HepG2 (cell line): ENCODE results near the gene NLGN3. TPM values are rescaled to one million over a fixed set of nuclear protein-coding genes. Genes with fewer than 3 reads are reported as not detected.

Experiments used
- ATAC-seq: fragments of 200-7000 bp; cut with Tn5 transposase; 3 replicates; pipeline ENCODE4 v1.9.1; 2020; ENCODE audit warnings: mild to moderate bottlenecking, moderate library complexity
- BruUV-seq: library from RNA; stranded (reverse); fragments of 400-500 nt; replicated peaks from 2 replicates; lab custom pipeline; 2021; lab: Mats Ljungman, UMichigan
- CTCF ChIA-PET: fragments of 300-600 bp; formaldehyde crosslinking; extraction: SDS; loops from one replicate; lab custom pipeline; 2021; ENCODE audit warnings: low total read pairs, inconsistent platforms, low intra/inter-chr PET ratio; lab: Yijun Ruan, JAX
- POLR2A ChIA-PET: fragments of 350-600 bp; sonication (Branson Sonifier 250); formaldehyde crosslinking; loops from one replicate; lab custom pipeline; 2020; ENCODE audit warnings: antibody characterized with exemption, inconsistent platforms; lab: Yijun Ruan, JAX
- DNase-seq: peaks from one replicate; pipeline ENCODE4 v3.0.0-alpha.2; 2015; ENCODE audit warnings: low spot score
- FAIRE-seq: peaks from 3 replicates; lab custom pipeline; 2011; peaks lifted over from hg19 to GRCh38; lab: Jason Lieb, UNC
- H2AFZ ChIP-seq: one replicate; pipeline ENCODE4 v1.6.1; 2011; ENCODE audit warnings: low read length, inconsistent platforms
- H3K27ac ChIP-seq: fragments of 300-600 bp; 3 replicates; pipeline ENCODE4 v1.8.0; 2011; ENCODE audit warnings: mixed run types, mild to moderate bottlenecking, mixed read lengths, low read length, inconsistent platforms; ENCODE audit not compliant: insufficient read depth; ENCODE audit errors: extremely low read length
- H3K27me3 ChIP-seq, 2 experiments: fragments of 200-600 bp in 1 of 2; 2 replicates in 1 of 2; 3 replicates in 1 of 2; pipeline versions ENCODE4 v1.6.0 to v1.8.0; 2011; ENCODE audit warnings: low read length in 2 of 2, mild to moderate bottlenecking in 2 of 2, moderate library complexity in 2 of 2, inconsistent platforms in 1 of 2; ENCODE audit not compliant: insufficient read depth in 2 of 2, control insufficient read depth in 1 of 2
- H3K36me3 ChIP-seq, 2 experiments: fragments of 200-600 bp in 1 of 2; replicated peaks in 1 of 2; 2 replicates in 1 of 2; 3 replicates in 1 of 2; pipeline versions ENCODE4 v1.5.1 to v1.8.0; 2011; ENCODE audit warnings: low read length in 2 of 2, inconsistent platforms in 1 of 2; ENCODE audit not compliant: insufficient read depth in 2 of 2, control insufficient read depth in 1 of 2
- H3K4me1 ChIP-seq: 2 replicates; pipeline ENCODE4 v1.5.1; 2012; ENCODE audit warnings: low read length, inconsistent platforms; ENCODE audit not compliant: insufficient read depth
- H3K4me2 ChIP-seq: 2 replicates; pipeline ENCODE4 v1.6.0; 2011; ENCODE audit warnings: low read depth, low read length, inconsistent platforms
- H3K4me3 ChIP-seq, 3 experiments: fragments of 200-600 bp in 1 of 3; sonication (generic), shearing (Covaris generic) in 1 of 3; replicated peaks in 1 of 3; 2 replicates each; pipeline ENCODE4 v1.5.1; 2011 to 2016; ENCODE audit warnings: low read length in 3 of 3, inconsistent platforms in 2 of 3, low read depth in 2 of 3, mild to moderate bottlenecking in 2 of 3, control low read depth in 1 of 3, mixed read lengths in 1 of 3; ENCODE audit not compliant: insufficient read depth in 1 of 3
- H3K79me2 ChIP-seq: one replicate; pipeline ENCODE4 v1.6.1; 2011; ENCODE audit warnings: low read length, inconsistent platforms; ENCODE audit not compliant: insufficient read depth
- H3K9ac ChIP-seq: 2 replicates; pipeline ENCODE4 v1.6.0; 2011; ENCODE audit warnings: mild to moderate bottlenecking, low read depth, low read length, inconsistent platforms; ENCODE audit not compliant: insufficient read depth
- H3K9me3 ChIP-seq: 2 replicates; pipeline ENCODE4 v1.5.1; 2012; ENCODE audit warnings: mild to moderate bottlenecking, low read length
- H4K20me1 ChIP-seq: 2 replicates; pipeline ENCODE4 v1.6.0; 2011; ENCODE audit warnings: inconsistent platforms, mild to moderate bottlenecking, low read length, moderate library complexity; ENCODE audit not compliant: insufficient read depth
- MTERF4 ChIP-seq: sonication (generic); formaldehyde crosslinking; IDR thresholded peaks from 2 replicates; pipeline ENCODE4 v1.8.0; 2023; ENCODE audit warnings: mild to moderate bottlenecking, missing genetic modification reagents
- SP140L ChIP-seq: sonication (generic); formaldehyde crosslinking; IDR thresholded peaks from 2 replicates; pipeline ENCODE4 v1.4.0; 2020; ENCODE audit warnings: missing genetic modification reagents, borderline replicate concordance
- STAG1 ChIP-seq: sonication (generic); formaldehyde crosslinking; IDR thresholded peaks from 2 replicates; pipeline ENCODE4 v1.4.0; 2020; ENCODE audit warnings: missing genetic modification reagents
- ZFP62 ChIP-seq: sonication (generic); formaldehyde crosslinking; IDR thresholded peaks from 2 replicates; pipeline ENCODE4 v1.4.0; 2020; ENCODE audit warnings: missing genetic modification reagents
- ZNF136 ChIP-seq: sonication (generic); formaldehyde crosslinking; IDR thresholded peaks from 2 replicates; pipeline ENCODE4 v1.8.1; 2022; ENCODE audit warnings: low read depth, mild to moderate bottlenecking, moderate library complexity, missing genetic modification reagents
- ZNF333 ChIP-seq: sonication (generic); formaldehyde crosslinking; IDR thresholded peaks from 2 replicates; pipeline ENCODE4 v1.4.0; 2020; ENCODE audit warnings: mild to moderate bottlenecking, missing genetic modification reagents, borderline replicate concordance
- WGBS: methylation state at CpG from one replicate; pipeline ENCODE4 v1.1.6; 2017; ENCODE audit warnings: low lambda C conversion rate; 5-methylcytosine and 5-hydroxymethylcytosine counted together
- in situ Hi-C: cut with HindIII; loops from 2 replicates; pipeline ENCODE4 v1.10.0; 2017; ENCODE audit warnings: low pct_unique_long_range_greater_than_20kb; ENCODE audit not compliant: extremely low pct_ligation_motif_present
- intact Hi-C: fragments of 100-400 bp; cut with micrococcal nuclease; formaldehyde crosslinking; loops from one replicate; pipeline ENCODE4 v1.10.0; 2022; ENCODE audit not compliant: unreplicated experiment
- polyA plus RNA-seq, 8 experiments: library from polyadenylated mRNA; depleted of rRNA in 3 of 8; stranded (reverse) in 7 of 8; unstranded in 1 of 8; fragments of >200 nt; fragmentation: Illumina TruSeq in 4 of 8; extraction: Trizol in 4 of 8; gene quantifications; 2 replicates each; pipeline versions ENCODE4 v1.2.1 to v1.2.3, GENCODE V29; 2011 to 2016; ENCODE audit warnings: low read depth in 4 of 8, missing spikeins in 1 of 8, mixed read lengths in 1 of 8; ENCODE audit not compliant: insufficient read depth in 1 of 8
- total RNA-seq, 5 experiments: library from RNA; depleted of rRNA; stranded (reverse); fragments of >200 nt; fragmentation: Illumina TruSeq; extraction: Trizol; gene quantifications; 2 replicates each; pipeline ENCODE4 v1.2.3, GENCODE V29; 2016; ENCODE audit warnings: low read depth in 1 of 5
- TF ChIP-seq, protein P1 (sequence below): IDR thresholded peaks from 2 replicates; pipeline ENCODE4 v1.6.1; 2016; ENCODE audit warnings: missing compliant biosample characterization, missing genetic modification reagents, borderline replicate concordance
- TF ChIP-seq, protein P2 (sequence below): sonication (generic); formaldehyde crosslinking; IDR thresholded peaks from 2 replicates; pipeline ENCODE4 v1.5.0; 2020; ENCODE audit warnings: mild to moderate bottlenecking, missing genetic modification reagents, moderate library complexity

NLGN3 gene
- total and polyA plus RNA-seq, 2 of the 13 experiments (the other 11 are each of a cell fraction or from before 2014, with no cell fraction given) = 0.04 to 0.16 TPM

GRCh38 chrX:71143508-71143907, 1.1 kb upstream of the NLGN3 start:
- DNase-seq = no peak

DNA sequence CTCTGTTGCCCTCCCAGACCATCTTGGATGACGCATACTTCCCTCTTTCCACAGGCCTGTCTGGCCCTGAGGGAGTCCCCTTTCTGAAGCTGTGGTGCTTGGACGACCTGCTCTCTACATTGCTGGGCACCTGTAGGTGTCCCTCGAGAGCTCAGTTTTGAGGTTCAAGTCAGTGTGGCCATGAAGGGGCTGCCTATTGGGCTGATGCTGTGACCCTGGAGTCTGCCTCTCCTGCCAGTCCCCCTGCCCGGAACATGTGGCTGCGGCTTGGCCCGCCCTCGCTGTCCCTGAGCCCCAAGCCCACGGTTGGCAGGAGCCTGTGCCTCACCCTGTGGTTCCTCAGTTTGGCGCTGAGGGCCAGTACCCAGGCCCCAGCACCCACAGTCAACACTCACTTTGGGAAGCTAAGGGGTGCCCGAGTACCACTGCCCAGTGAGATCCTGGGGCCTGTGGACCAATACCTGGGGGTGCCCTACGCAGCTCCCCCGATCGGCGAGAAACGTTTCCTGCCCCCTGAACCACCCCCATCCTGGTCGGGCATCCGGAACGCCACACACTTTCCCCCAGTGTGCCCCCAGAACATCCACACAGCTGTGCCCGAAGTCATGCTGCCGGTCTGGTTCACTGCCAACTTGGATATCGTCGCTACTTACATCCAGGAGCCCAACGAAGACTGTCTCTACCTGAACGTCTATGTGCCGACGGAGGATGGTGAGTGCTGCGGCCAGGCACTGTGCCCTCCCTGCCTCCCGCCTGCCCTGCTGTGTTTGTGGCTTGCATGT, 3.0 kb downstream of the NLGN3 start:
- POLR2A ChIA-PET = no interaction called here
- in situ Hi-C loops = no loop called here
- no peak for FAIRE-seq

More at GRCh38 chrX:71143508-71143907, 1.1 kb upstream of the NLGN3 start:
- Histone ChIP-seq H3K79me2 (no peaks in the 10 kb centered on the region), H3K9ac (no peak overlapping the region), H3K27ac (no peak overlapping the region), H3K9me3 (no peaks in the 10 kb centered on the region), H3K27me3 (no peaks in the 10 kb centered on the region), H3K4me3 (no peak overlapping the region), H3K36me3 (peaks cover 5 to 6% of the 10 kb centered on the region in 2 experiments; a peak in 3 of 5 replicates), H2AFZ (no peak overlapping the region), H3K4me2 (no peak overlapping the region), H4K20me1 (no peaks in the 10 kb centered on the region), H3K4me1 (peaks cover 18% of the 10 kb centered on the region)
- in situ Hi-C loops (no loop called here), intact Hi-C loops (no loop called here)
- TSS peak; percentile 39 for BruUV-seq
- WGBS = 78% methylated on average over 4 of the region's 6 CpGs
- no peak for TF ChIP-seq ZFP62 (CRISPR knock-in tag)
- no peak for TF ChIP-seq SP140L
- no peak for TF ChIP-seq ZNF136 (CRISPR knock-in tag)
- ATAC-seq (no peak), FAIRE-seq (no peak)
- CTCF ChIA-PET = no interaction called here
- POLR2A ChIA-PET = no interaction called here

More for the DNA sequence above, 3.0 kb downstream of the NLGN3 start:
- H3K9me3 ChIP-seq = no peaks in the 10 kb centered on the region
- H3K27ac ChIP-seq = no peak overlapping the region
- no peak overlapping the region for H3K4me2 ChIP-seq
- no TSS peak for BruUV-seq
- no peaks in the 10 kb centered on the region; a peak in 1 of 5 replicates for H3K27me3 ChIP-seq
- intact Hi-C loops = no loop called here
- ATAC-seq (peak; percentile 79), DNase-seq (peak; percentile 11)
- no peaks in the 10 kb centered on the region for H3K36me3 ChIP-seq
- no CpG with 5 or more reads among the region's 28 CpGs for WGBS
- H2AFZ ChIP-seq = no peak overlapping the region
- no peak overlapping the region for H3K4me3 ChIP-seq
- CTCF ChIA-PET = no interaction called here
- H3K9ac ChIP-seq = no peak overlapping the region
- TF ChIP-seq ZNF333 (CRISPR knock-in tag) (no peak), MTERF4 (no peak), STAG1 (CRISPR knock-in tag) (peak; percentile 29; the same call in 1 of the 2 replicates)
- TF ChIP-seq, protein P1, sequence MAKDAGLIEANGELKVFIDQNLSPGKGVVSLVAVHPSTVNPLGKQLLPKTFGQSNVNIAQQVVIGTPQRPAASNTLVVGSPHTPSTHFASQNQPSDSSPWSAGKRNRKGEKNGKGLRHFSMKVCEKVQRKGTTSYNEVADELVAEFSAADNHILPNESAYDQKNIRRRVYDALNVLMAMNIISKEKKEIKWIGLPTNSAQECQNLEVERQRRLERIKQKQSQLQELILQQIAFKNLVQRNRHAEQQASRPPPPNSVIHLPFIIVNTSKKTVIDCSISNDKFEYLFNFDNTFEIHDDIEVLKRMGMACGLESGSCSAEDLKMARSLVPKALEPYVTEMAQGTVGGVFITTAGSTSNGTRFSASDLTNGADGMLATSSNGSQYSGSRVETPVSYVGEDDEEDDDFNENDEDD = no peak
- TF ChIP-seq, protein P2, sequence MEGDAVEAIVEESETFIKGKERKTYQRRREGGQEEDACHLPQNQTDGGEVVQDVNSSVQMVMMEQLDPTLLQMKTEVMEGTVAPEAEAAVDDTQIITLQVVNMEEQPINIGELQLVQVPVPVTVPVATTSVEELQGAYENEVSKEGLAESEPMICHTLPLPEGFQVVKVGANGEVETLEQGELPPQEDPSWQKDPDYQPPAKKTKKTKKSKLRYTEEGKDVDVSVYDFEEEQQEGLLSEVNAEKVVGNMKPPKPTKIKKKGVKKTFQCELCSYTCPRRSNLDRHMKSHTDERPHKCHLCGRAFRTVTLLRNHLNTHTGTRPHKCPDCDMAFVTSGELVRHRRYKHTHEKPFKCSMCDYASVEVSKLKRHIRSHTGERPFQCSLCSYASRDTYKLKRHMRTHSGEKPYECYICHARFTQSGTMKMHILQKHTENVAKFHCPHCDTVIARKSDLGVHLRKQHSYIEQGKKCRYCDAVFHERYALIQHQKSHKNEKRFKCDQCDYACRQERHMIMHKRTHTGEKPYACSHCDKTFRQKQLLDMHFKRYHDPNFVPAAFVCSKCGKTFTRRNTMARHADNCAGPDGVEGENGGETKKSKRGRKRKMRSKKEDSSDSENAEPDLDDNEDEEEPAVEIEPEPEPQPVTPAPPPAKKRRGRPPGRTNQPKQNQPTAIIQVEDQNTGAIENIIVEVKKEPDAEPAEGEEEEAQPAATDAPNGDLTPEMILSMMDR (CRISPR knock-in tag) = peak; percentile 52
- TF ChIP-seq, all 625 proteins: peak for 2
- peaks cover 18% of the 10 kb centered on the region for H3K4me1 ChIP-seq
- H3K79me2 ChIP-seq = no peaks in the 10 kb centered on the region
- no peaks in the 10 kb centered on the region for H4K20me1 ChIP-seq
